ENCODE data around the gene PIPOX. TPM values are rescaled to one million over a fixed set of nuclear protein-coding genes. Genes with fewer than 3 reads are reported as not detected.

Gene PIPOX
- total and polyA plus RNA-seq, 2 of the 8 experiments (the other 6 are each of a cell fraction or from before 2014, with no cell fraction given) = 57.2 to 99.6 TPM

DNA sequence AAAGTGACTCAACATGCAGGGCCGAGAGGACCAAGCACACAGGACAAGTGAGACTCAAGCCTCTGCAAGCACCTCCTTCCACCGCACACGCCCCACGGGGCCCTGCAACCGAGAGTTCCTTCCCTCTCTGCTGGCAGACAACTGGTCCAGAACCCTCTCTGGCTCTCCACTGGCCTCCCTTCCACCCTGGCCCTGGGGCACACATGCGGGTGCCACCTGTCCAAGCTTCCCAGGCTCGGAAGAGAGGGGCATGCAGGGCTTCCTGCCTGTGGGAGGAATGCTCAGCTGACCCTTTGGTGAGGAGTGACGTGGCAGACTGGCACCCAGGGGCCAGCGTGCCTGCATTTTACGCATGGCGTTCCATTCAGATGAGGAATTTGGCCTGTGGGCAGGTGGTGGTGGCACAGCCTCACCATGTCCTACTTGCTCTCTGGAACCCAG lies 59.8 kb downstream of the PIPOX start:
- WGBS, 2 experiments (ENCODE audit: extremely low coverage in 1 of 2, insufficient coverage in 1 of 2, insufficient read length in 1 of 2, insufficient replicate concordance in 2 of 2, low coverage in 1 of 2, low lambda C conversion rate in 2 of 2, missing lambda C conversion rate in 1 of 2) = 91% methylated on average over 11 of the region's 11 CpGs; no CpG with 5 or more reads in 1 of the 2 experiments
- Histone ChIP-seq H4K8ac (ENCODE audit: extremely low read depth, insufficient read depth, low read length) (no peak overlapping the region), H3K4me1 (replicated peaks in 1 of 4; ENCODE audit: control insufficient read depth in 3 of 4, insufficient read depth in 4 of 4, low read length in 3 of 4) (peaks cover 0 to 5% (median 2%) of the 10 kb centered on the region in 4 experiments; a peak in 3 of 7 replicates), H2BK15ac (ENCODE audit: low read length) (no peak overlapping the region), H3K23me2 (ENCODE audit: low read depth, low read length) (no peaks in the 10 kb centered on the region; the same call in 1 of the 2 replicates), H3K56ac (replicated peaks; ENCODE audit: insufficient read length, low read depth, low read length) (no peak overlapping the region), H3K4ac (replicated peaks; ENCODE audit: insufficient read length, low read depth, low read length) (no peak overlapping the region), H4K20me1 (replicated peaks in 1 of 2; ENCODE audit: control insufficient read depth in 1 of 2, insufficient read depth in 2 of 2, low read length in 2 of 2) (no peaks in the 10 kb centered on the region), H2AK5ac (ENCODE audit: low read depth, low read length) (no peak overlapping the region), H3K79me2 (ENCODE audit: control insufficient read depth in 1 of 2, insufficient read depth in 2 of 2, low read length in 2 of 2) (no peaks in the 10 kb centered on the region), H3K9me3 (ENCODE audit: insufficient read depth in 2 of 2, low read depth in 1 of 2, low read length in 1 of 2) (no peaks in the 10 kb centered on the region), H3K9ac (replicated peaks in 1 of 4; ENCODE audit: extremely low read depth in 1 of 4, low read depth in 3 of 4, low read length in 3 of 4) (no peak overlapping the region), H3K14ac (ENCODE audit: insufficient read length) (no peak overlapping the region), H3K79me1 (ENCODE audit: low read depth, low read length) (no peaks in the 10 kb centered on the region), H2BK20ac (ENCODE audit: low read length) (peak overlapping the region; percentile 48; the same call in 1 of the 2 replicates), H4K91ac (replicated peaks; ENCODE audit: insufficient read length, low read length) (no peak overlapping the region), H2BK5ac (ENCODE audit: low read depth, low read length) (no peak overlapping the region), H2BK120ac (replicated peaks; ENCODE audit: low read depth, low read length) (no peak overlapping the region), H3K27me3 (replicated peaks in 1 of 4; ENCODE audit: control insufficient read depth in 3 of 4, extremely low read depth in 1 of 4, insufficient read depth in 3 of 4, low read length in 3 of 4) (no peaks in the 10 kb centered on the region), H3K4me3 (ENCODE audit: extremely low read depth in 1 of 4, insufficient read depth in 2 of 4, low read depth in 3 of 4, low read length in 4 of 4) (no peak overlapping the region), H3K23ac (ENCODE audit: insufficient read length) (no peak overlapping the region), H3K4me2 (ENCODE audit: insufficient read depth in 1 of 2, low read depth in 2 of 2, low read length in 2 of 2) (no peak overlapping the region), H3K18ac (ENCODE audit: extremely low read depth, low read length) (no peak overlapping the region), H2BK12ac (ENCODE audit: low read depth, low read length) (0 out of 2 replicates have a peak overlapping the region, but pooled peaks have one; percentile 17), H3K27ac (ENCODE audit: low read depth, low read length) (no peak overlapping the region; the same call in 1 of the 2 replicates), H2AFZ (ENCODE audit: low read length) (no peak overlapping the region), H4K5ac (ENCODE audit: insufficient read length, low read depth, low read length) (no peak overlapping the region), H3K36me3 (ENCODE audit: control insufficient read depth in 2 of 4, insufficient read depth in 4 of 4, low read length in 3 of 4) (peaks cover 4 to 17% (median 9%) of the 10 kb centered on the region in 4 experiments; a peak in 6 of 8 replicates)
- POLR2A ChIA-PET (ENCODE audit: partially characterized antibody) = interaction anchor here (1.0 to 1.7 kb wide), 3 partner anchors 11 to 86 kb away, joined by 3 to 4 read pairs (median 3); no protein-coding TSS in a partner anchor
- CTCF ChIA-PET (ENCODE audit: partially characterized antibody) = interaction anchor here (1.0 to 1.9 kb wide), 5 partner anchors 116 to 146 kb away, joined by 3 to 7 read pairs (median 4); no protein-coding TSS in a partner anchor
- TF ChIP-seq CHD1 (IDR thresholded peaks at IDR 0.05; ENCODE audit: low read depth, low read length) (no peak), BCL11A (IDR thresholded peaks at IDR 0.05; ENCODE audit: low read depth in 2 of 2, low read length in 2 of 2) (no peak), YY1 (IDR thresholded peaks at IDR 0.05; ENCODE audit: low read depth, low read length) (no peak), TBP (IDR thresholded peaks at IDR 0.05; ENCODE audit: low read depth, low read length) (no peak), NANOG (IDR thresholded peaks at IDR 0.05; ENCODE audit: insufficient read depth, low read depth, low read length, poor library complexity, severe bottlenecking) (no peak), POLR2A (IDR thresholded peaks at IDR 0.05; ENCODE audit: control extremely low read depth in 1 of 2, low read depth in 2 of 2, low read length in 2 of 2) (no peak), TAF1 (IDR thresholded peaks at IDR 0.05; ENCODE audit: low read depth, low read length) (no peak), ASH2L (IDR thresholded peaks at IDR 0.05; ENCODE audit: low read length) (no peak), RAD21 (IDR thresholded peaks at IDR 0.05 in 1 of 2, conservative IDR thresholded peaks at IDR 0.05 in 1 of 2; ENCODE audit: low read depth in 2 of 2, low read length in 2 of 2) (no peak)
- DNase-seq (ENCODE audit: low read depth in 1 of 2, low spot score in 2 of 2) (no peak), FAIRE-seq (no peak)
